HG03469 (cell line): ENCODE data around the gene SHISA7.
"Not testable (repeated sequence)": the region's sequence is repeated elsewhere in the genome, so short reads cannot be mapped to it uniquely, and the experiment has no call there.

ENCODE experiments used
- ATAC-seq: cut with Tn5 transposase; IDR thresholded peaks from one replicate; pipeline ENCODE4 v1.9.1; 2021; ENCODE audit warnings: mild to moderate bottlenecking, moderate library complexity, moderate number of reproducible peaks; ENCODE audit not compliant: unreplicated experiment

SHISA7 gene

GRCh38 chr19:55423225-55424005 is 19.7 kb downstream of the SHISA7 start:
- no peak for ATAC-seq

GRCh38 chr19:55421281-55421680 is 21.8 kb downstream of the SHISA7 start:
- ATAC-seq, result not testable (repeated sequence)

- ATAC-seq, result no peak
Measured at GRCh38 chr19:55419624-55420236, 23.4 kb downstream of the SHISA7 start.

GRCh38 chr19:55419103-55419502 is 24.0 kb downstream of the SHISA7 start:
- no peak for ATAC-seq

DNA sequence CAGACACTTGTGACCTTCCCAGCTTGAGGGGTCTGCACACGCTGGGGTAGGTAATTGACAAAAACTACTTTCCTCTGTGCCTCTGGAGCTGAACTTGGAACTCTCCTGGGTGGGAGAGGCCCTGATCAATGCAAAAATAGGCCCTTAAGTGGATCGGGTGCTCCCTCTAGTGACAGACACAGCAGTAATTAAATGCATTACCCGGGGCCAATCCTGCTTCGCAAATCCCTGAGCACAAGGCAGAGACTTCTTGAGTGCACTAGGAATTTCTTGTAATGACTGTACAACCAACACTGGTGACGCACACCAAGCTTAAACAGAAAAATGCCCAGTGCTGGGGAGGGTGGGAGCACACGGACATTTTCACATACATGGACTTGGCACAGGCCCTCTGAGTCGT is 24.9 kb downstream of the SHISA7 start:
- ATAC-seq, result no peak

DNA sequence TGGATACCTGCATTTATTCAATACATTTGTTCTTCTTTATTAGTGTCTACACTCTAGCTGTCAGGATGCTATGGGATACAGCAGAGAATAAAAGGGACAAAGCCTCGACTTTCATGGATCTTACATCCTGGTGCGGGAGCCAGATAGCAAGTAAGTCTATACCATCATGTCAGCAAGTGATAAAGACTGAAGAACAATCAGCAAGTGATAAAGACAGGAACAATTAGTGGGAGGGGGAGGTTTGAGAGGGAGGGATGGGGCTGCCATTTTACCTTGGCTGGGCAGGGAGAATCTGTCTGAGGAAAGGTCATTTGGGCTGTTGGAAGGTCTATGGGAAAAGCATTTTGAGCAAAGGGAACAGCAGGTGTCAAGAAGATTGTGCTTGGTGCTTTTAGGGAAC is 32.9 kb downstream of the SHISA7 start:
- no peak for ATAC-seq

DNA sequence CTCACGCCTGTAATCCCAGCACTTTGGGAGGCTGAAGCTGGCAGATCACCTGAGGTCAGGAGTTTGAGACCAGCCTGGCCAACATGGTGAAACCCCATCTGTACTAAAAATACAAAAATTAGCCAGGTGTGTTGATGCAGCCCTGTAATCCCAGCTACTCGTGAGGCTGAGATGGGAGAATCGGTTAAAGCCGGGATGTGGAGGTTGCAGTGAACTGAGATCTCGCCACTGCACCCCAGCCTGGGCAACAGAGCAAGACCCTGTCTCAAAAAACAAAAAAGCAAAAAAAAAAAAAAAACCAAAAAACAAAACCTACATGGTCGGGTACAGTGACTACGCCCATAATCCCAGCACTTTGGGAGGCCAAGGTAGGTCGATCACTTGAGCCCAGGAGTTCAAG is 33.9 kb downstream of the SHISA7 start:
- ATAC-seq, result not testable (repeated sequence)

DNA sequence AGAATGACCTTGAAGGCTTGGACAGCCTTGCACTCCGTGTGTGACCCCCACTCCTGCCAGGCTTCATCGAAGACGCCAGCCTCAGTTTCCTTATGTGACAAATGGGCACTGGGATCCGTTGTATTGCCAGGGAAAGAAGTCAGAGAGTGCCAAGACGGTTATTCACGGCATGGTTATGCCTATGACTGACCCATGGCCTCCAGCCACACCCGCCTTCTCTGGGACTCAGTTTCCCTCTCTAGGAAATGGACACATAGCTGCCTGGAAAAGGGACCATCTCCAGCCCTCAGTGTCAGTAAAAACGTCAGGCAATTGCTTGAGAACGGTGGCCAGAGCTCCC is 34.6 kb downstream of the SHISA7 start:
- no peak for ATAC-seq

DNA sequence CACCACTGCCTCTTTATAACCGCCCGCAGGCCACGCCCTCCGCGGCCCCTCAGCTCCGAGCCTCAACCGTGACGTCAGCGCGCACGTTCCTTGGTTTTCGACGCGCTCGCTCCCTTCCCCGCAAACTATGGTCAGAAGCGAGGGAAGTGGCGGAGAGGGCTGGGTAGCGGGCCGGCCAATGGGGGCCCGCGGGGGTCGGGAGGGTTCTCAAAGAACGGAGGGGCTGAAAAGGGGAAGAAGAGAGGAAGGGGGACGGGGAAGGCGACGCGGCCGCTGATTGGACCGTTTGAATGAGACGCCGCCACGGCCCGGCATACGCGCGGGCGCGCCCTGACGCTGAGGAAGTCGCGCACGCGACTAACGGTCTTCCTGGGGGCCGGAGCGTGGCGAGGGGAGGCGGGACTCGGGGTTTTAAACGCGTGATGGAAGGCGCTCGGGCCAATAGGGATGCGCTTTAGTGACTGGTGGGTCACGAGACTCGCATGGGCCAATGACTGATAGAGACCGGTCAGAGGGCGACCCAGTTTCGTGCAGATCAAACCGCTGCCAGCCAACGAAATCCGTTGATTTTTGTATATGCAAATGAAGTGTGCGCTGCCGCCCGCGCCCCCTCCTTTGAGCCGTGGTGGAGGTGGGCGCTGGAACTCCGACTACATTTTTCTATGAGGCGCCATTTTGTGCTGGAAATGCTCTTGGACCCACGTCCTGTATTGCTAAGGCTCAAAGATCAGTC is 35.1 kb downstream of the SHISA7 start:
- ATAC-seq, result peak; percentile 66

GRCh38 chr19:55407550-55407799 is 35.6 kb downstream of the SHISA7 start, which contains the start of gene UBE2S:
Gene UBE2S, minus strand, starts transcription at chr19:55407788. Its CDS starts 199 bp downstream, at chr19:55407589.
- peak; percentile 4 for ATAC-seq

DNA sequence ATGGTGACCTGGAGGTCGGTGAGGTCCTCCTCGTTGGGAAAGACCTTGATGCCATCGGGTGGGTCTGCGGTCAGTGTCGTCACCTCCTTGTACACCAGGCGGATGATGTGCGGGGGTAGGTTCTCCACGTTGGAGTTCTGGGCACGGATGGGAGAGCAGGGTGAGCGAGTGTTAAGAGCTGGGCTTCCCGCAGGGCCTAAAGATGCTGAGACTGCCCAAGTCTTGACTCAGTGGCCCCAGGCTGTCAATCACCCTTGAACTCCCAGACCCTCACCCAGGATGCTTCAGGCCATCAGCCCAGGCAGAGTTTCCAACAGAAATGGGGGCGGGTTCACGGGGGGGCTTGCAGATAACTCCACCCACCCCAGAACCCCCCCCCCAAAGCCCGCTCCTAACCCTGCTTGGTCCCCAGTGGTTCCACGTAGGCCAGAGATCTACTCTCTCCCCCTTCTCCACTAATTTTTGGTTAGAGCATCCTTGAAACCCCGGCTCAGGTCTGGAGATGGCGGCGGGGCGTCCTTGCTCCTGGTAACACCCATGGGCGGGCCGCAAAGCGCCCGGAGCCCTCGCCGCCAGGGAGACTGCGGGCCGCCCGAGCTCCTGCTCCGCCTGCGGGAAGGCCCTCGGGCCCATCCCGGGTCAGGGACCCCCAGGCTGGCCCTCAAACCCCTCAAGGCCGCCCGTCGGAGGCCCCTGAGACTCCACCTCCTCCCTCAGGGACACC is 36.1 kb downstream of the SHISA7 start:
- no peak for ATAC-seq

- no peak for ATAC-seq
Measured at GRCh38 chr19:55406091-55406825, 36.8 kb downstream of the SHISA7 start.

DNA sequence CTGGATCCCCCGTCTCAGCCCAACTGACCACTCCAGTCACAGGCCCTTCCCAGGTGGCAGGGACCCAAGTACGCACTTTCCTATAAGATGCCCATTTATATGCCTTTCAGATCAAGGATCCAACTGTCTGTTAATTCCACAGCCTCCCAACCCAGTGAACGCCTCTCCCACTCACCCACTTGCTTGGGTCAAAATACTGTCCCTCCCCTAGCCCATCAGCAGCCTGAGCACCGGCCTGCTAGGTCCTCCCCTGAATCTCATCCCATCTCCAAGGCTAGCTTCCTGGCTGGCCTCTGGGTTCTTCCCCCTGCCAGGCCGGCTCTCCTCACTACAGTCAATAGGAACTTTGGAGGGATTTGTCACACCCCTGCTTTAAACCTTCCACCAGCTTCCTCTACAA is 37.5 kb downstream of the SHISA7 start:
- no peak for ATAC-seq

- ATAC-seq, result no peak
Measured at GRCh38 chr19:55402509-55402908, 40.6 kb downstream of the SHISA7 start.

GRCh38 chr19:55401390-55401789 is 41.7 kb downstream of the SHISA7 start:
- not testable (repeated sequence) for ATAC-seq

GRCh38 chr19:55400281-55401087 is 42.6 kb downstream of the SHISA7 start:
- ATAC-seq, result no peak

DNA sequence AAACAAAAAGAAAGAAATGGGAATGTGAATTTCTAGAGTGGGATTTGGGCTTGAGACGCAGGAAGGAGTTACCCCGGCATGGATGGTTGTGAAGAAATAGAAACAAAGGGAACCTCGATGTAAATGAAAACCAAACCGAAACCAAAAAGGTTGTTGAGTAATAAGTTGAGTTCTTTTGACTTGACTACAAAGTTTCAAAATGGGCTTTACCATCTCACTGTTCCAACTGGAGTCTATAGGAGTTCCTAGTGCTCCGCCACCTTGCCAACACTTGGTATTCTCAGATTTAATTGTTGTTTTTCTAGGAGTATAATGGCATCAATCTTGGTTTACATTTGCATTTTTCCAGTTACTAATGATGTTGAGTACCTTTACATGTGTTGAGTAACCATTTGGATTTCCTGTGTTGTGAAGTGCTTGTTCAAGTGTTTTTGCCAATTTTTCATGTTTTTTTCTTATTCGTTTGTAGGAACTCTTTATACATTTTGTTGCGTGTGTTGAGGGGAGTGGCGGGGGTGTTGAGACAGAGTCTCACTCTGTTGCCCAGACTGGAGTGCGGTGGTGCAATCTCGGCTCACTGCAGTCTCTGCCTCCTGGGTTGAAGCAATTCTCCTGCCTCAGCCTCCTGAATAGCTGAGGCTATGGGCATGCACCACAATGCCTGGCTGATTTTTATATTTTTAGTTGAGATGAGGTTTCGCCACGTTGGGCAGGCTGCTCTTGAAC is 44.7 kb downstream of the SHISA7 start:
- ATAC-seq, result no peak

DNA sequence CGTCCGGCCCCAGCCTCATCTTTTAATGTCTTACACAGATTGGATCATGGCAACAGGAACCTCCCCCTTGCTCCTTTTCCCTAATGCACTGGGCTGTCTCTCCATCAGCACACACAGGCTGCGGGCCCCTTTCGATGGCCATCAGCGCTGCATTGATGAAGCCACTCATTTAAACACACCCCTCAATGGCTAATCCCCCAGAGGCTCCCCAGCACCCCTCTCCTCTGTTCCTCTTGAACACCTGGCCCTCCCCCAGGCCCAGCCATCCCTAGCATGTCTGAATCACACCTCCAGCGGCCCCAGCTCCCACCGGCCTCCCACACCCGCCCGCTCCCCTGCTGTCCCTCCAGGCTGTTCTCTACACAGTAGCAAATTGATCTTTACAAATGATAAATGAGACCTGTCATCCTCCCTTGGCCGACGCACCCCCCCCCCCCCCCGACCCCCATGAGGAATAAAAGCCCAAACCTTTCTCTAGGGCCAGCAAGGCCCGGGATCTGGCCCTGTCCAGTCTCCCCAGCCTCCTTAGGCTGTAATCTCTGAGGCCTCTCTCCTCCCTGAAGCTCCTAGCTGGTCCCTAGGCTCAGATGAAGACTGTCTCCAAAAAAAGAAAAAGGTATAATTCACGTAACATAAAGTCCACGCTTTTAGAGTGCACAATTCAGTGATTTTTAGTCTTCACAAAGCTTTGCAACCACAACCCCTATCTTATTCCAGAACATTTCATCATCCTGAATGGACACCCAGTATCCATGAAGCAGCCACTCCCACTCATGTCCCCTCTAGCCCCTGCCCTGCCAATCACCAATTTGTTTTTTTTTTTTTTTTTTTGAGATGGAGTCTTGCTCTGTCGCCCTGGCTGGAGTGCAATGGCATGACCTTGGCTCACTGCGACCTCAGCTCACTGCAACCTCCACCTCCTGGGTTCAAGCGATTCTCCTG is 50.0 kb downstream of the SHISA7 start:
- no peak for ATAC-seq
